Measurements from ENCODE around the gene EXOC6B. TPM values are rescaled to one million over a fixed set of nuclear protein-coding genes. Genes with fewer than 3 reads are reported as not detected.

EXOC6B gene
- total and polyA plus RNA-seq, 9 of the 15 experiments (the other 6 are each of a cell fraction or from before 2014, with no cell fraction given), result 0.28 to 4.2 (median 2.0) TPM

DNA sequence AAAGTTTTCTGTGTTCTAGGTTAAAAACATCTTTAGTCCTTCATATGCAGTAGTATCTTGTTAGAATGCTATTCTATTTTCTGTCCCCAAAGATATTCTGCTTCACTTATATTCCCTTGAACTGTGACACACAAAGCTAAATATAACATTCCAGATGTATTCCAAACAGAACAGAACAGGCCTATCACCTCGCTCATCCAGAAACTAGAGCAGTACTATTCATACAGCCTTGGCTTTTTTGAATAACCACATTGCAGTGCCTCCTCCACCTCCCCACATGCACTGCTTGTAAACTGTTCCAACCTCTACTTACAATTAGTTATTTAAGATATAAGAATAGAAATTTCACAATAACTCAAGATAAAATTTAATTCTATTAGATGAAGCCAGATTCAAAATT is 196.8 kb downstream of the EXOC6B start:
- Histone ChIP-seq H3K36me3 (ENCODE audit: control insufficient read depth, insufficient read depth, low read length) (no peaks in the 10 kb centered on the region), H3K9ac (ENCODE audit: insufficient read depth in 1 of 2, low read depth in 2 of 2, low read length in 2 of 2) (no peak overlapping the region), H3K79me2 (ENCODE audit: control insufficient read depth, insufficient read depth, low read length) (no peaks in the 10 kb centered on the region), H3K4me3 (no peak overlapping the region), H3K9me3 (replicated peaks; ENCODE audit: control insufficient read depth, insufficient read depth, low read depth, low read length) (no peaks in the 10 kb centered on the region), H4K20me1 (replicated peaks; ENCODE audit: control insufficient read depth, insufficient read depth, low read length) (no peaks in the 10 kb centered on the region), H3K9me1 (ENCODE audit: control insufficient read depth, insufficient read depth, low read length) (no peaks in the 10 kb centered on the region), H3K27me3 (ENCODE audit: control insufficient read depth in 2 of 2, insufficient read depth in 2 of 2, low read length in 2 of 2) (no peaks in the 10 kb centered on the region), H3K4me1 (replicated peaks in 1 of 2; ENCODE audit: control insufficient read depth in 2 of 2, insufficient read depth in 2 of 2, low read length in 2 of 2) (no peaks in the 10 kb centered on the region), H2AFZ (ENCODE audit: low read depth, low read length) (no peak overlapping the region), H3K27ac (ENCODE audit: extremely low read depth, low read depth, low read length) (no peak overlapping the region), H3K4me2 (ENCODE audit: insufficient read depth, low read length) (no peak overlapping the region)
- ChIA-PET POLR2A (no interaction called here), CTCF (ENCODE audit: low intra/inter-chr PET ratio) (no interaction called here)
- WGBS (ENCODE audit: insufficient coverage, low coverage, missing lambda C conversion rate), result 0% methylated on average over 1 of the region's 1 CpG
- in situ Hi-C loops (cut with MboI), result no loop called here
- FAIRE-seq (no peak), ATAC-seq (no peak), DNase-seq (ENCODE audit: extremely low read depth in 1 of 4, low spot score in 3 of 4) (no peak)
- intact Hi-C loops (cut with micrococcal nuclease), result no loop called here
- BruUV-seq (replicated peaks), result no TSS peak
- TF ChIP-seq ZNF134 (CRISPR knock-in tag; conservative IDR thresholded peaks at IDR 0.05) (no peak), NFYB (IDR thresholded peaks at IDR 0.05; ENCODE audit: extremely low read depth, insufficient read length) (no peak), SRSF9 (IDR thresholded peaks at IDR 0.05; ENCODE audit: borderline replicate concordance, low read depth, low read length) (no peak), ZNF551 (CRISPR knock-in tag; IDR thresholded peaks at IDR 0.05) (no peak), ADNP (tag; IDR thresholded peaks at IDR 0.05) (no peak), TAL1 (IDR thresholded peaks at IDR 0.05) (no peak), NELFE (IDR thresholded peaks at IDR 0.05; ENCODE audit: insufficient read depth, insufficient read length) (no peak), ZNF124 (CRISPR knock-in tag; IDR thresholded peaks at IDR 0.05) (no peak), MCM7 (IDR thresholded peaks at IDR 0.05) (no peak), ZFP1 (CRISPR knock-in tag; IDR thresholded peaks at IDR 0.05) (no peak), ZNF766 (CRISPR knock-in tag; conservative IDR thresholded peaks at IDR 0.05) (no peak), ZC3H4 (CRISPR knock-in tag; IDR thresholded peaks at IDR 0.05; ENCODE audit: borderline replicate concordance) (no peak), TAF1 (IDR thresholded peaks at IDR 0.05; ENCODE audit: control insufficient read depth, extremely low read depth, insufficient read depth, low read length, severe bottlenecking) (no peak), SIRT6 (IDR thresholded peaks at IDR 0.05; ENCODE audit: low read depth, low read length) (no peak)
- TF ChIP-seq, protein P1, sequence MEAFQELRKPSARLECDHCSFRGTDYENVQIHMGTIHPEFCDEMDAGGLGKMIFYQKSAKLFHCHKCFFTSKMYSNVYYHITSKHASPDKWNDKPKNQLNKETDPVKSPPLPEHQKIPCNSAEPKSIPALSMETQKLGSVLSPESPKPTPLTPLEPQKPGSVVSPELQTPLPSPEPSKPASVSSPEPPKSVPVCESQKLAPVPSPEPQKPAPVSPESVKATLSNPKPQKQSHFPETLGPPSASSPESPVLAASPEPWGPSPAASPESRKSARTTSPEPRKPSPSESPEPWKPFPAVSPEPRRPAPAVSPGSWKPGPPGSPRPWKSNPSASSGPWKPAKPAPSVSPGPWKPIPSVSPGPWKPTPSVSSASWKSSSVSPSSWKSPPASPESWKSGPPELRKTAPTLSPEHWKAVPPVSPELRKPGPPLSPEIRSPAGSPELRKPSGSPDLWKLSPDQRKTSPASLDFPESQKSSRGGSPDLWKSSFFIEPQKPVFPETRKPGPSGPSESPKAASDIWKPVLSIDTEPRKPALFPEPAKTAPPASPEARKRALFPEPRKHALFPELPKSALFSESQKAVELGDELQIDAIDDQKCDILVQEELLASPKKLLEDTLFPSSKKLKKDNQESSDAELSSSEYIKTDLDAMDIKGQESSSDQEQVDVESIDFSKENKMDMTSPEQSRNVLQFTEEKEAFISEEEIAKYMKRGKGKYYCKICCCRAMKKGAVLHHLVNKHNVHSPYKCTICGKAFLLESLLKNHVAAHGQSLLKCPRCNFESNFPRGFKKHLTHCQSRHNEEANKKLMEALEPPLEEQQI (IDR thresholded peaks at IDR 0.05), result no peak
- TF ChIP-seq, protein P2, sequence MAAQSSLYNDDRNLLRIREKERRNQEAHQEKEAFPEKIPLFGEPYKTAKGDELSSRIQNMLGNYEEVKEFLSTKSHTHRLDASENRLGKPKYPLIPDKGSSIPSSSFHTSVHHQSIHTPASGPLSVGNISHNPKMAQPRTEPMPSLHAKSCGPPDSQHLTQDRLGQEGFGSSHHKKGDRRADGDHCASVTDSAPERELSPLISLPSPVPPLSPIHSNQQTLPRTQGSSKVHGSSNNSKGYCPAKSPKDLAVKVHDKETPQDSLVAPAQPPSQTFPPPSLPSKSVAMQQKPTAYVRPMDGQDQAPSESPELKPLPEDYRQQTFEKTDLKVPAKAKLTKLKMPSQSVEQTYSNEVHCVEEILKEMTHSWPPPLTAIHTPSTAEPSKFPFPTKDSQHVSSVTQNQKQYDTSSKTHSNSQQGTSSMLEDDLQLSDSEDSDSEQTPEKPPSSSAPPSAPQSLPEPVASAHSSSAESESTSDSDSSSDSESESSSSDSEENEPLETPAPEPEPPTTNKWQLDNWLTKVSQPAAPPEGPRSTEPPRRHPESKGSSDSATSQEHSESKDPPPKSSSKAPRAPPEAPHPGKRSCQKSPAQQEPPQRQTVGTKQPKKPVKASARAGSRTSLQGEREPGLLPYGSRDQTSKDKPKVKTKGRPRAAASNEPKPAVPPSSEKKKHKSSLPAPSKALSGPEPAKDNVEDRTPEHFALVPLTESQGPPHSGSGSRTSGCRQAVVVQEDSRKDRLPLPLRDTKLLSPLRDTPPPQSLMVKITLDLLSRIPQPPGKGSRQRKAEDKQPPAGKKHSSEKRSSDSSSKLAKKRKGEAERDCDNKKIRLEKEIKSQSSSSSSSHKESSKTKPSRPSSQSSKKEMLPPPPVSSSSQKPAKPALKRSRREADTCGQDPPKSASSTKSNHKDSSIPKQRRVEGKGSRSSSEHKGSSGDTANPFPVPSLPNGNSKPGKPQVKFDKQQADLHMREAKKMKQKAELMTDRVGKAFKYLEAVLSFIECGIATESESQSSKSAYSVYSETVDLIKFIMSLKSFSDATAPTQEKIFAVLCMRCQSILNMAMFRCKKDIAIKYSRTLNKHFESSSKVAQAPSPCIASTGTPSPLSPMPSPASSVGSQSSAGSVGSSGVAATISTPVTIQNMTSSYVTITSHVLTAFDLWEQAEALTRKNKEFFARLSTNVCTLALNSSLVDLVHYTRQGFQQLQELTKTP (IDR thresholded peaks at IDR 0.05; ENCODE audit: low read depth in 1 of 2, partially characterized antibody in 2 of 2), result no peak
- TF ChIP-seq, protein P3, sequence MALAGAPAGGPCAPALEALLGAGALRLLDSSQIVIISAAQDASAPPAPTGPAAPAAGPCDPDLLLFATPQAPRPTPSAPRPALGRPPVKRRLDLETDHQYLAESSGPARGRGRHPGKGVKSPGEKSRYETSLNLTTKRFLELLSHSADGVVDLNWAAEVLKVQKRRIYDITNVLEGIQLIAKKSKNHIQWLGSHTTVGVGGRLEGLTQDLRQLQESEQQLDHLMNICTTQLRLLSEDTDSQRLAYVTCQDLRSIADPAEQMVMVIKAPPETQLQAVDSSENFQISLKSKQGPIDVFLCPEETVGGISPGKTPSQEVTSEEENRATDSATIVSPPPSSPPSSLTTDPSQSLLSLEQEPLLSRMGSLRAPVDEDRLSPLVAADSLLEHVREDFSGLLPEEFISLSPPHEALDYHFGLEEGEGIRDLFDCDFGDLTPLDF (CRISPR knock-in tag; IDR thresholded peaks at IDR 0.05), result no peak

Measured in K562 (cell line).